NCI-H1417 treated with DMSO at 0.1 percent for 48 hours (cell line): ENCODE measurements around the gene PLK2.
A peak's percentile ranks its signal among the peaks of the same experiment; 100 is the strongest.

Experiments used
- DNase-seq: peaks from one replicate; lab custom pipeline; 2025; lab: John Stamatoyannopoulos, UW

The PLK2 gene

DNA sequence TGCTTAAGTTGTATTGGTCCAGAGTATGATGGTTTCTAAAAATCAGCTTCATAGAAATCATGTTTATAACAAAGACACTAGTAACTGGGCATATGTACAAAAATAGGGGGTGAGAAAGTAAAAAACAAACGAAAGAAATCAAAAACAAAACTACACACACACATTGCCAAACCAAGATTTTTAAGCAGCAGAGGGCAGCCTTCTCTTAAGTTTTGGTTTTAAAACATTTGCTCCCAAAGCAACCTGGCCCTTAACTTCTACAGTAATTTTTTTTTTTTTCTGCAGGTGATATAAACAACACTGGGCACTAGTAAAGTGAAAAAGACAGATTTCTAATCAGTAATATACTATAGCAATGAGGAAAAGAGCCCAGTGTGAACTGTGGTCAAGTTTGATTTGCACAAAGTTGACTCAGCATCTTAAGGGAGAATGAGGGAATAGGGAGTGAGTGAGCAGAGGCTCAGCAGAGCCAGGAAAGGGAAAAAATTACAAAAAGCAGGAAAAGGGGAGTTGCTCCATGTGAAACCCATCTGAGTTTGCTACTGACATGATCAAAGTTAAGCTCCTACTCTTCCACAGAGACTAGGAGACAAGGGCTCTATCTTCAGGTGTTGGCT is 18.0 kb upstream of the PLK2 start:
- DNase-seq = no peak

DNA sequence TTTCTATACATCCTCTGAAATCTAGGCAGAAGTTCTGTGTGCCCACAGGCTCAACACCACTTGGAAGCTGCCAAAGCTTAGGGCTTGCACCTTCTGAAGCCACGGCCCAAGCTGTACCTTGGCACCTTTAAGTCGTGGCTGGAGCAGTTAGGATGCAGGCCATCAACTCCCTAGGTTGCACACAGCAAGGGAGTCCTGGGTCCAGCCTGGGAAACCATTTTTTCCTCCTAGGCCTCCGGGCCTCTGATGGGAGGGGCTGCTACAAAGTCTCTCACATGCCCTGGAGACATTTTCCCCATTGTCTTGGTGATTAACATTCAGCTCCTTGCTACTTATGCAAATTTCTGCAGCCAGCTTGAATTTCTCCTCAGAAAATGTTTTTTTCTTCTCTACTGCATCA is 15.5 kb upstream of the PLK2 start:
- no peak for DNase-seq

DNA sequence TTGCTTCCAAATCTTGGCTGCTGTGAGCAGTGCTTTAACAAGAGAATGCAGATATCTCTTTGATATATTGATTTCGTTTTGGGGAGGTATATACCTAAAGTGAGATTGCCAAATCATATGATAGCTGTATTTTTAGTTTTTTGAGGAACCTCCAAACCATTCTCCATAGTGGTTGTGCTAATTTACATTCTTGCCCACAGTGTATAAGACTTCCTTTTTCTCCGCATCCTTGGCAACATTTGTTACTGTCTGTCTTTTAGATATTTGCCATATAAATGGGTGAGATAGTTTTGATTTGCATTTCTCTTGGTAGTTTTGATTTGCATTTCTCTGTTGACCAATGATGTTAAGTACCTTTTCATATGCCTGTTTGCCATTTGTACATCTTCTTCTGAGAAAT is 10.0 kb upstream of the PLK2 start:
- DNase-seq = no peak

DNA sequence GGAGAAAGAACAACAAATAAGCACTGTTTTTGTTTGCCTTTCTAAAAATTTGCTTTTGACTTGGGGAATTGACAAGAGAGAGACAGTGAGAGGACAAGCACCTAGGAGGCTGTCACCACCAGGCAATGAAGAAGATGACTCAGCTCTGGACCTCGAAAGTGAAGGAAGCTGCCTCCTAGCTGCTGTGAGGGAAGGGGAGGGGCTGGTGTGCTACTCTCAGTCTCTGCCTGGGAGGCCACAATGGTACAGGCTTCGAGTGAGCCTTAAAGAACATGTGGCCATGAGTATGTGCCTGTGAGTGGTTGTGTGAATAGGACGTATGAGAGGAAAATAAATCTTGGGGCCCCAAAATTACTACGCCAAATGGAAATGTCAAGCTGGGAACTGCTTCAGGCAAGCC is 7.1 kb upstream of the PLK2 start:
- no peak for DNase-seq

DNA sequence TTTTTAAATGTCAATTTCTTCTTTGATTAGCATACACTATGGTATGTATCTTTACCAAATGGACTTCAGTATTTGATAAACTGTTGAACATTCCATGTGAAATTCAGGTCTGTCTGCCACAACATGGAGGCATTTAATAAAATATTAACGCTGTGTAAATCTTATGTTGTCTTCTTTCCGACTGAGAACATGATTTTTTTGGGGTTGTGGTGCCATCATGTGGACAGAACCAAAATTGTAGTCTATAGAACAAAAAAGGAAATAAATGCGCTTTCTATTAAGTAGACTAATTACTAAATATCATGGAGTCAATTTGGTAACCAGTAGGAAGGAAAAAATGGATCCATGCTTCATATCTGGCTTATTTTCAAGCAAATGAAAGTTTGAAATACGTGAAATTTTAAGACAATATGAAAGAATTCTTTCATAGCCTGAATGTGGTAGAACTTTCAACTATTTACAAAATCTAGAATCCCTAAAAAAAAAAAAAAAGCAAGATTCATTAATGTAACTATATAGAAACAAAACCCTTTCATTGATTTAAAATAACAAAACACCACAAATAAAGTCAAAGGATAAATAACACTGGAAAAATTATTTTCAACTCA is 2.8 kb upstream of the PLK2 start:
- no peak for DNase-seq

DNA sequence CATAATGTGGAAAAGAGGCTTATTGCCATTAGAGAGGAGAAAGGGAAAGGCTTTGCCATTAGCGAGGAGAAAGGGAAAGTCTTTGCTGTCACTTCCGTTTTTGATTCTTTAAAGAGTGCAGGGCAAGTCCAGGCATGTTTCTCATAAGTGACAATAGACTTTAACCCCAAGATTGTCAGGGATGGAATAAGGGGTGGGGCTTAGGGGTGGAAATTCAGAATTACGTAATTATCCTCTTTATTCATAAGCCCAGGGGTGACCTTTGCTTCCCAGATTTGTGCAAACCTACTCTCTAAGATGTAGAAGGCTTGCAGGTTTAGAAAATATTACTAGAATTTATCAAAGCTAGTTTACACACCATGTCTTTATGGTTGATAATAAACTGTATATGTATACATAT is 2.3 kb upstream of the PLK2 start:
- no peak for DNase-seq

DNA sequence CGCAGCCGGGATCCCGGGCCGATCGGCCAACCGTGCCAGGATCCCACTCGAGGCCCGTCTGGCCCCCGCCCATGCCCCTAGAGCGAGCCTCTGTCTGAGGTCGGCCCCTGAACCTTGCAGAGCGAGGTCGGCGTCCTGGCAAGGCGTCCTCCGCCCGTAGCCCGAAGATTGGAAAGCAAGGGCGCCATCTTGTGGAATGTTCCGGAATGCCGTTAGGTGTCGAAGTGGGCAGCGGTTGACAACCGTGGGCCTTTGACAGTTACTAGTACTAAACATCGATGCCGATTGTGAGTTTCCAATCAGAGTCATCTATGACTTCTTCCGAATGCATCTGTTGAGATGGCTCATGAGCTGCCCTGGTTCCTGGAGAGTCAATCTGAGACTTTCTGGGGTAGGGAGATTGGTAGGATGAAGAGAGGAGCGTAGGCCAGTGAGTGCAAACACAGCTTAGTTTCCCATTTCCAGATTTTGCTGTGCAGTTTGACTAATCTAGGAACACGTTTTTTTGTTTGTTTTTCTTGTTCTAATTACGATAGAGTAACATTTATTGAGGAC is 923 bp upstream of the PLK2 start:
- DNase-seq = peak; percentile 53

DNA sequence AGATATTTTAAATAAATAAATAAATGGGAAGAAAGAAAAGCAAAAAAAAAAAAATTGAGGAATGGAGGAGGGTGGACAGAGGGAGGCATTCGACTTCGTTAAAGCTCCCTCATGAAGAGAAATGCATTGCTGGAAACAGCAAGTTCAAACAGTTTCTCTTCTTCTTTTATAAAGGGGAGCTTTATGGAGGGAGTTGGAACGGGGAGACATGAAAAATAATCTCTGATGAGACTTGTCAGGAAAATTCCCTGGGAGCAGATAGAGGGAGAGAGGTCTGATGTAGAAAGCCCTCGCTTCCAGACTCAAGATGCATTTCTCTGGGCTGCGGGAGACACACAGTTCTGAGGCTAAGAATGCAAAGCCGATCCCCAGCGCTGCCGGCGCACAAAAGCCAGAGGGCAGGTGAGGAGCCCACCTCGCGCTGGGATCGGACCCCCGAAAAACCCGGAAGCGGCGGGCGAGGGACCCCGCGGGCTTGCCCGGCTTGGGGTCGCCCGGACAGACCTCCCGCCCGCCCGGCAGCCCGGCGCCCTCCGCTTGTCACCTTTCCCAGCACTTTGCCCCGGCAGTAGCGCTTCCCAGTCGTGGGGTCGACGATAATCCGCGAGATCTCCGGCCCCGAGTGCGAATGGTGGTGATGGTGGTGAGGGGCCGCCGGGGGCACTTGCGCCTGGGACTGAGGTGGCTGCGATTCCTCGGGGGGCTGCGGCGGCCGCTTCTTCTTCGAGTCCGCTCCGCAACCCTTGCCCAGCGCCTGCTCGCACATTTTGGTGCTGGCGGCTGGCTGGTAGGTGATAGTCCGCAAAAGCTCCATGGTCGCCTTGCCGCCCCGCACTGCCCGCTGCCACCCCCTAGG is 512 bp downstream of the PLK2 start:
- no peak for DNase-seq

DNA sequence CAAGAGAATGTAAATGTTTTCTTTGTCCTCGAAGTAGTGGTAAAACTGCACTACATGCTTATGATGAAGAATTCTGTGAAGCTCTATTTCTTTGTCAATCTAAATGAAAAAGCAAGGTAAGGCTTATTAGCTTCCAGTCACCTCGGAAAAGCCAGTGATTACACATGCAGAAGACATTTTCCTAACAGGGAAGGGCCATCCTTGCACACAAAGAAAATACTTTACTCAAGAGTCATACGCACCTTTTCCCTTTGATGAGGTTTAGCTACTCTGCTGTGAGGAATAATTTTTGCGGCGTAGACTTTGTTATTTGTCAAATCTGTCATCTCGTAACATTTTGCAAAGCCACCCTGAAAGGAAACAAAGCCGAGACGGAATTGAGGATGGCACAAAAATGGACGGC is 1.1 kb downstream of the PLK2 start:
- no peak for DNase-seq

DNA sequence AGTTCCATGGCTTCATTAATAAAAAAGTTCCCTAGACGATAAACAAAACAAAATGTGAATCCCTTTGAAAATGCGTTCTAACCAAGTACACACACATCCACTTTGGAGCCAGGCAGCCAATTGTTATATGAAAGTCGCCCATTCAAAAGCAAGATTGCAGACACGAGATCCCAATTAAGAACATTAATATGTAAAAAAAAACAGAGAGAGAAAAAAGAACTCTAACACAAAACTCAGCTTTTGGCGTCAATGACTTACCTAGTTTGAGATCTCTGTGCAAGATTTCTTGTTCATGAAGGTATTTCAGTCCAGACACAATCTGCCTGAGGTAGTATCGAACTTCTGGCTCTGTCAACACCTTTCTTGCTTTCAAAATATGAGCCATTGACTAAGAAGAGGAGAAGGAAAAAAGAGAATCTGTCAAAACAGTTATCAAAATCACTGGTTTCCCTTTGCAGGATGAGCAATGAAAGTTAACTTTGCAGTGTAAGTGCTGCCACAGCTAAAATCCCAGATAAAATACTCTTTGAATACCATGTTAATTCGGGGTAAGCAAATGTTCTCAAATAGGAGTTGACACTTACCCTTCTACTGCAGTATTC is 1.6 kb downstream of the PLK2 start:
- DNase-seq = no peak

DNA sequence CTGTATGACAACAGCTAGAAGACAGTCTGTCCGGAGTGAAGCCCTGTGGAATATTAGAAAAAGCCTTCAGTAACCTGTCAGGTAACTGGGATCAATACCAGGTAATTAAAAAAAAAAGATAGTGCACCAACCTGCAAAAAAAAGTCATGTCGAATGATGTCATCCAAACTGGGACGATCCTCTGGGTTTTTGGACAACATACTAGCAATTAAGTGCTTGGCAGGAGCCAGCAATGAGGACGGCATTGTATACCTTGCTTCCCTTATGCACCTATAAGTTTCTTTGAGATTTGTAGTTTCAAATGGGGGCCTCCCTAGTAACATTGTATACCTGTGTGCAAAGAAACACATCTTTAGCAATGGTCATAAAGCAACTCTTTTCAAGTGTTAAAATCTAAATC is 2.8 kb downstream of the PLK2 start:
- DNase-seq = no peak

DNA sequence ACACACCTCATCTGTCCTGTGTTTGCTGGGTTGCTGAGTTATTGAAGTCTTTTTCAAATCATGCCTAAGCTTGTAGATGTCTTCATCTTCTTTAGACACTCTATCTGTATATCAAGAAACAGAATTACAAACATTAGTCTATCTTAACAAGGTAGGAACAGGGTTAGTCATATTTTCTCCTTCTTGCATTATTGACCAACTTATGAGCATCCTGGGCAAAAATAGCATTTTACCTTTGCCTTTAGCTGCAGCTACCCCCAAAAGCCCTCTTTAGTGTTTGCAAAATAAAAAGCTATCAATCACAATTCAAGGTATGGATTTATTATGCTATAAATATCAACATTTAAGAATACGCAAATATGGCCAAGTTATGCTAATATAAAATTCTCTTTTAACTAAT is 3.4 kb downstream of the PLK2 start:
- no peak for DNase-seq

DNA sequence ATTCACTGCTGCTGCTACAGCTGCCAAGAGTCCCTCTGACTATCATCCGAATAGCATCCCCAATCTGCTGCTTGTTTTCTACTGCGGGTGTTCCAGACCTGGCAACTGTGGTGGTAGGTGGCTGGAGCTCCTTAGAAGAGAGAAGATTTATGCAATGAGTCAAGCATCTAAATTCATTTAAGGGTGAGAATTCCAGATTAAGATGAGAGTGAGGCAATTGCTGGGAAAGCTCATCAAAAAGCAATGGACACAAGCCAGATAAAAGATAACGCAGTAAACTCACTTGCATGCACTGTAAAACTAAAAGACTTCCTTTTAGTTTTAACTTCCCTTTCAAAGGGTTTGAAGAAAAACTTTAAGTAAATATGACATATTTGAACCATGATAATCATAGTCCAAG is 3.9 kb downstream of the PLK2 start:
- DNase-seq = no peak

DNA sequence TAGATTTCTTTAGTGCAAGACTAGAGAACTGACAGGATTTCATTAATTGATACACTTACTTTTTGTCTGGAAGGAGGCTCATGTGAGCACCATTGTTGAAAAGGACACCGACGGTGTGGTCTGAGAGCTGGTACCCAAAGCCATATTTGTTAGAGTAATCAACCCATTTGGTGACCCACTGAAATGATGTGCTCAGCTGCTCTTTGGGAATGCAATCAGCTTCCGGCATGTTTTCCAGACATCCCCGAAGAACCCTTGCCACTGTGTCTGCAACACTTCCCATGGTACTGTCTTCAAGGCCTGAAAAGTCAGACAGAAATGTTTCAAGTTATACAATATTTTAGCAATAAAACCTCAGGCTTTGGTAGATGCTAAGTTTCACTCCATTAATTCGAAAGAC is 4.4 kb downstream of the PLK2 start:
- DNase-seq = no peak

DNA sequence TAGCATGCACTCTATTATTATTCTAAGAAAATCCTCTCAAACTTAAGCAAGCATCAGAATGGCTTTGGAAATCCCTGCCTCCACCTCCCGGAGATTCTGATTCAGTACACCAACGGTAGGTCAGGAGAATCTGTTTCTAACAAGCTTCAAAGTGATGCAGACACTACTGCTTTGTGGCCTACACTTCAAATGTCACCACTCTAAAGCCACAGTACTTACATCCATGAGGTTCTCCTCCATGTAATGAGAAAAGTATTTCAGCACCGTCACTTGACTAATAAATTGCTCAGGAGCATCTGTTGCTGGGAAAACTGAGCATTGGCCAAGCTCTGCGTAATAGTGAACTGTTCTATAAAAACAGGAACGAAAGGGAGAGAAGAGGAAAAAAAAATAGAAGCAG is 4.8 kb downstream of the PLK2 start:
- no peak for DNase-seq

DNA sequence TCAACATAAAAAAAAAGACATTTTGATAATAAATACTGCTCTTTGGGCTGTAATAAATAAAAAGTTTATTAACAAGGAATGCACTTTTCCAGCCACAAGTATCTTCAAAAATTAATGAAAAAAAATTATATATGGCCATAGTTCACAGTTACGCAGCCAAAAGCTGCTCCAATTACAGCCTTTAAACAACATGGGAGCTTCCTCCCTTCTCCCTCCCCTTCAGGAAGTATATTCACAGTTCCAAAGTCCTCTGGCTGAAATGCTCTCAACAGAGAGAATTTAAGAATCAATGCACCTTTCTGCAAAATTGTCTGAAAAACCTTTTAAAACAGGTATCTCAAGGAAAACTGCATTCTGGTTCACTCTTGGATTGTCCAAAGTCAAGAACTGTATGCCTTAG is 5.9 kb downstream of the PLK2 start:
- DNase-seq = no peak

DNA sequence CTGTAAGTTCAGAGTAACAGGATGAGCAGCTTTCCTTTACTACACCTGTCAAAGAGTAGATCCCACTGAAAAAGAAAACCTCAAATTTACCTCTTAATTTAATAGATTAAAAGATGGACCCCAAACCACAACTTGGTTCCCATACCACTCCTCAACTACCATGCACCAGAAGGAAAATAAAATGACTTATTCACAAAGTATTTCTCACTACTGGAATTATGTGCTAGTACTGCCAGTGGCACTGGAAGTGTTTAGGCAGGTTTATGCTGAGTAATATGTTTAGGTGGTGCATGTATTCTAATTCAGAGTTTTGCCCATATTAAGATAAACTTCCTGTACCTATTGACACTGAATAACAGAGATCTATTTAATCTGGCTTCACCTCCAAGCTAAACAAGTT is 6.6 kb downstream of the PLK2 start:
- no peak for DNase-seq

DNA sequence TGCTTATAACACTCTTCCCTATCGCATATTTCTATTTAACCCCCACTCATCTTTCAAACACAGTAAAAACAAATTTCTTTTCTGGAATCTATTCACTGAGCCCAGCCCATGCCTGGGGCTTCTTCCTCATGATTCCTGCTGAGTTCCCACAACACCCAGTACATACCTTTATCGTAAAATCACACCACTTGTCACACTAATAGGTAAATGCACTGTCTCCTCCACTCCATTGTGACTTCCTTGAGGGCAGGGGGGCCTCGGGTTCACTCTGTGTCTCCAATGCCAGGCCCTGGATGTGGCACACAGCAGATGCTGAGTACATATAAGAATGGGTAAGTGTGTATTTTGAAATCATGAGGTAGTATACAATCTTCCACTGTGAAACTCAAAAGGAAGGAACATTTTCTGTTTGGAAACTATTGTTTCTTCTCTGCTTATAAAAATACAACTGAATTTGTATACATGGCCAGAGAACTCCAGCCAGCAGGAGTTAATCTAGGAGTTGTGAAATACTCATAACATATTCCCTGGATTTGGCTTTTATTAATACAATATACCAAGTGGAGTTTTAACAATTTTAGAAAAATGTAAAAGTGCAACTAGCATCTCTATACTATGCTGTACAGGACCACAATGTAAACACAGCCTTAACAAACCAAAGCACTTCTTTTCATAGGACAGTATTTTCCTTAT is 7.2 kb downstream of the PLK2 start:
- no peak for DNase-seq

DNA sequence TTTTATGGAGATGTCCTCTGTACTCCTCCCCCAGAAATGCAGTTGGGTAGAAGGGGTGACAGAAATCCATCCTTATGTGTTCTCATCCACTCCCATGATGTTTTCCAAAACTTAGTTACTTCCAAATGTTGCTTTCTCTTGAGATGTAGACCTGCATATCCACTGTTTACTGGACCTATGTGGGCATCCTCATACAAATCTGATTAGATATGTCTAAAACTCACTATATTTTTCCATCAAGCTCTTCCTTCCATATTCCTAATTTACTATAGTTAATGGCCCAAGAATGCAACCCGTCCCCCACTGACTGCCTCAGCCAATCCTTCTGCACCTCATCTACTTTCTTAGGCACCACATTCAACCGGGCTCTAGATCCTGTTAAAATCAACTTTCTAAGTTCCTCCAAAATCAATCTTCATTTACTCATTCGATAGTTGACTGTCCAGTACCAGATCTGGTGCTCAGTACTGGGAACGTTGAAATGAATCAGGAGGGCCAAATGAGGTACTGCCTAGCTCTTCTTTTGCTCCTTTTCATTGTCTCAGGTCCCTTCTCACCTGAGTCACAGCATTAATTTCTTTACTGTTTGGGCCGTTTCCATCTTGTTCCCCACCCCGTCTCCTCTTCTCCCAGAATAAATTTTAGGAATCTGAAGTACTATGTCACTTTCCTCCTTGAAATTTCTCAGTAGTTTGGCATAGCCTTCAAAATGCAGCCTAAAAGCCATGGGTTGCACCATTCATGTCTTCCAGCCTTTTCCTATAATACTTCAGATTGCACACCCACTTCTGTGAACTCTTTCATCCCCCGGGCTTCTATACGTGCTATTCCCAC is 7.9 kb downstream of the PLK2 start:
- no peak for DNase-seq

DNA sequence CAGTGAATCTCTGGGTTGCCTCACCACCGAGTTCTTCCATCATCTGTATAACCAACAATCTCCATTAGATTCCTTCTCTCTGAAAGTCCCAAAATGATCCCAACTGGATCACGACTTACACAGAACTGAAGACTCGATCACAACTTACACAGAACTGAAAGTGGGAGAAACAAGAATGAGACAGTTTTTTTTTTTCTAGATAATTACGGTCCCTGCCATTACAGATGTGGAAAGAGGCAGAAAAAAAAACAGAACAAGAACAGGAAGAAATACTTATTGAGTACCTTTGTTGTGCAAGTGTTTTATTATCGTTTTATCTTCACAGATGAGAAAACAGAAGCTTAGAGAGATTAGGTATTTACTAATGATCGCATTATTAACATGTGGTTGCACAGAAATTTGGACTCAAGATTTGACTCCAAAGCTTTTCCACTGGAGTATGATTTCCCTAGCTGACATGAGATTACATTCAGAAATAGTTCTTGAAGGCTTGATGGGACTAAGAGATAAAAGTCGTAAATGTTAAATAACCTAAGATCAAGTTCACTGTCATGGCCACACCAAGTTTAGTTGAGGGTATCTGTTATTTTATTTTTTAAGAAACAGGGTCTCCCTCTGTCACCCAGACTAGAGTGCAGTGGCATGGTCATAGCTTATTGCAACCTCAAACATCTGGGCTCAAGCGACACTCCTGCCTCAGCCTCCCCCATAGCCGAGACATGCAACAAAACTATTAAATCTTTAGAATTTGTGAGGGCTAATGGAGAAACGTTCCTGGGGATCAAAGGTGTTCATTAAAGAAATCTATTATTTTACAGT is 8.9 kb downstream of the PLK2 start:
- no peak for DNase-seq
